ENCODE data around the gene TMEM132D.
"Not testable (repeated sequence)": the region's sequence is repeated elsewhere in the genome, so short reads cannot be mapped to it uniquely, and the experiment has no call there.

Gene TMEM132D

DNA sequence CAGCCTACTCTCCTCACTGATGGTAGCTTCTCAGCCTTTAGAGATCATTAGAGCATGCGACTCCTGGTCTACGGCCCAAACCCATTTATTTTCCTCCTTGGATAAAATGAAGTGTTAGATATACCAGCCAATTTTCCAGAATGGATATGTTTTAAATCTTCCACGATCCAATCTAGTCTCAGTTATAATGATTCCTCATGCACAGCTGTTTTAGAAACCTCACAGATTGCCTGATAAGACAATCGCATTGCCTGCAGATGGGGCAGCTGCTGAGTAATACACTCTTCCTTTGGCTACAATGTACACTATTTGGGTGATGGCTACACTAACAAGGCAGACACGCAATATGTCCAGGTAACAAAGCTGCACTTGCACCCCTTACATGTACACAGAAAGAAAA lies 823.4 kb downstream of the TMEM132D start:
- no peak for DNase-seq

DNA sequence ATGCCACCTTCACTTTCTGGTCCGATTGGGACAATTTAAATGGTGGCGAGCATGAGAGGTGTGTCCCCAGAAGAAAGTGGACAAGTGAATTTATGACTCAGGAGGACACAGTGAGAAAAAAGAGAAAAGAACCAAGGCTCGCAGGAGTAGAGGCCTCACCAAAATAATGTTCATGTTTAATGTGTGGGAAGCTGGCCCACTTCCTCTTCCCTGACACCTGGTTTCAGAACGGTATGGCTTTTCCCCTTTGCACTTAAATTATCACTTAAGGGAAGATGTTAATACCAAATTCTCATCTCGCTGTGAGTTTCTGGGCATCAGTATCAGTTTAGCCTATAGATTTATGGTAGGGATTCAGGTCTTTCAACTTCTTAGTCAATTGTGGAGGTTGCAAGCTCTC lies 824.1 kb downstream of the TMEM132D start:
- no peak for DNase-seq

DNA sequence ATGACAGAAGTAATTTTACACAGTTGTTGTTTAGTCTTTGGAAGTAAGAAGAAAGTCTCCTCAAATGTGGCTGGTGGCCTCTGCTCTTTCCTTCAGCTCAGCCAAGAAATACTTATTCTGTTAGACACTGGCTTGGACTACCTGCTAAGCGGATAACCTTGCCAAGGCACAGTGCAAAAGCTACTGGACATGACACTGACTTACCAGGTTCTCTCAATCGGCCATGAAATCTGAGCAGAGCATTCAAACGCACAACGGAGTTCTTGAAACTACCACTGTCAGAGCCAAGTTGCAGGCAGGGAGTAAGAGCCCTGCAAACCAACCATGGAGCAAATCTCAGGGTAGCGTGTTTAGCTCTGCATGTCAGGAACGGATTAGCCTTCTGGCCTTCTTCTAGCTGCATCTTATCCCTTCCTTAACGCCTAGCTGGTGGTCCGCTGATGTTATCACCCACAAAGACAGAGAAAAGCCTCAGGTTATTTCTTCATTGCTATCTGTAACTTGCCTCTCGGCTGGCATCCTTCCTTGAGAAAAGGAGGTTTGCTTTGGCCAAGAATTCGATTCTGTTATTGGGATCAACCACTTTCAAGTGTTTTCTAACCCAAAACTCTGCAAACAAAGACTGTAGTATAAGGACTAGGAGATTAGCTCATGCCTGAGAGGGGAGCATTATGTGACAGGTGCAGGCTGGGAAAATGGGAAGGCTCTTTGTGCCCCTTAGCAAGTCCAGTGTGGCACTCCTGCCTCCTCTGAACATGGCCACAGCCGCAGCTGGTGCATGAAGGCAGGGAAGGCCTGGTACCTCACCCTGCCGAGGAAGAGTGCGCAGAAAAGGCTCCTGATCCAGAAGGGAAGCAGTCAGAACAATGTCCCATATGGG lies 827.1 kb downstream of the TMEM132D start:
- DNase-seq: no peak

DNA sequence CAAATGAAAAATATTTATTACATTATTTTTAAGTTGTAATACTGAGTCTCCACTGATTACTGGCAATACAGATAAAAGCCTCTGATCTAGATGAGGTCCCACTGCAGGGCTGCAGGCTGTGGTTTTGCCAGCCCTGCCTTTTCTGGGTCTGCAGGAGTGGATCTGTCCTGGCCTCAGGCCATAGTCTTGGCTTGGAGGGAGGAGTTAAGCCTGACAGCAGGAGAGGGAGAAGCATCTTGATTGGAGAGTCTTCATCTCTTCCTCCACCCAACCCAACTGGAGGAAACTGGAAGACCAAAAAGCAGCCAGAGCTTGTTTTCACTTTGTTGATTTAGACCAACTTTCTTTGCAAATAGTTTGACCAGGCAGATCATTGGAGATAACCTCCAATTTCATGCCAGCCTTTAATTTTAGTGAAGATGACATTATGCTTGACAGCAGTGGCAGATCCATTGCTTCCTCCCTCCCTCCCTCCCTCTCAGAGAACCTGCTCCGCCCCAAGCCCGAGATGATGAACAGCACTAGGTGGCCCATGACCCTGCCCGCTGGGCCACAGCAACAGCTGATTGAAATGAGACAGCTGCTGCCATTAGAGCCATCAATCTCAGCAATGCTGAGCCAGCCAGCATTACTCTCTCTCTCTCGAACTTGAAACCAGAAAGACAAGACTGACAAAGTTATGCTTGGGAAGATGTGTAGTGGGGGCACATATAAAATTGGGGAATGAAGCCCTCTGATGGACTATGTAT lies 828.2 kb downstream of the TMEM132D start:
- peak; percentile 58 for DNase-seq

DNA sequence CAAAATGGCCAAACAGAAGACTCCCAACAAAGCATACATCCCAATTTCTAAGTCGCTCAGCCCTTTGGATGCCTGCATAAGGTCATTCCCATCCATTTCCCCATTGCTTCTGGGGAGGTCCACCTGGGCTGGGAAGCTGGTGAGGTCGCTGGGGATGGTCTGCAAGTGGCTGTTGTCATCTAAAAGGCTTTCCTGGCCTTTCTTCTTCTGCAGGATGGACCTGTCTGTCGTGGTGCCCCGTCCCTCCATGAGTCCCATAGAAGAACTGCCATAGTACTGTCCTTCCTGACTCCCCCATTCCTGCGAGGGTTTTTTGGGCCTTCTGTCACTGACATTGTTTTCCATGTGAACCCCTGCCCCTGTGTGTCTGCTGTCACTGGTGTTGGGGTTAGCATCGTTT lies 829.4 kb downstream of the TMEM132D start:
- no peak for DNase-seq

DNA sequence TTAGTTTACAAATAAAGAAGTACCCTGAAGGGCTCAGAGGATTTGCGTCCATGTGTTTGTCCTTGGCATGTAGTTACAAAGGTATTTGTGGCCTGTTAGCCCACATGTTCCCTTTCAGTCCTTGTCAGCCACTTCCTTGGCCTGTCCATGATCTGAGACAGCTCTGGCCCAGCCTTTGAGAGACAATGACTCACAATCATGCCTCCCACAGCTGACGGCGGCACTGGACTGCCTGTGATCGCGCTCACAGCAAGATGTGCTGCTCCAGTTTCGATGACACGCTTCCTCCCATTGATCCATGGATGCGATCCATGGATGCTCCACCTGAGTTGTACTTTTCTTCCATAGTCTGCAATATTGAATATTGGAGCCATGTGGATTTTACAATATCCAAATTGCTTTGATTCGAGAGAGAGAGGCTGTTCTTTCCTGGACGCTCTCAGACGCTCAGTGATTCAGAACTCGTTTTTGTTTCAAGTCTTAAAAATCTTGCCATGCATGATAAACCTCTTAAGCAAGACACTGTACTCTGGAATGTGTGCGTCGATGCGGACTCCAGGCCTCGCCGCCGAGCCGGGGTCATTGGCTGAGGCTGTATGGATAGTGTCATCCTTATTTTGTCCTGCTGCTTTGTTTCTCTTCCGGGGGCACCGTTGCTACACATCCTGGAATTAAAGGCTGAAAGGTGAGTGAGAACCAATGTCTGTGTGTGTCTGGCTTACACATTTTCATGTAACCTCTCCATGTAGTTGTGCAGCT lies 830.5 kb downstream of the TMEM132D start:
- DNase-seq: no peak

DNA sequence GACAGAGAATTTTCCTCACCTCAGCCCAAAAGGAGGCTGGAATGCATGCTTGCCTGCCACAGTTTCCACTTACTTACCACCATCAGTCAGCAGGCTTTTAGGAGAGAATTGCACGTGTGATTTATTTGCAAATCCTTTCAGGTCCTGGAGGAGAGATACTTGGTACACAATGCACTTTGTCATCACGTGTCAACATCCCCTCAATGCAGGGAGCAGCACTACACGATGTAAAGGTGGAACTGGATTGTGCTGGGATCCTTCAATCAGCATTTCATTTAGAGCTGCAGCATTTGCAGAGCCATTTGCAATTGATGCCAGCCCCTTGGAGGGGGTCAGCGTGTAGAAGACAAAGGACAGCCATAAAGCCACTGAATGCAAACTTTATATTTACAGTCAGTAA lies 832.5 kb downstream of the TMEM132D start:
- no peak for DNase-seq

DNA sequence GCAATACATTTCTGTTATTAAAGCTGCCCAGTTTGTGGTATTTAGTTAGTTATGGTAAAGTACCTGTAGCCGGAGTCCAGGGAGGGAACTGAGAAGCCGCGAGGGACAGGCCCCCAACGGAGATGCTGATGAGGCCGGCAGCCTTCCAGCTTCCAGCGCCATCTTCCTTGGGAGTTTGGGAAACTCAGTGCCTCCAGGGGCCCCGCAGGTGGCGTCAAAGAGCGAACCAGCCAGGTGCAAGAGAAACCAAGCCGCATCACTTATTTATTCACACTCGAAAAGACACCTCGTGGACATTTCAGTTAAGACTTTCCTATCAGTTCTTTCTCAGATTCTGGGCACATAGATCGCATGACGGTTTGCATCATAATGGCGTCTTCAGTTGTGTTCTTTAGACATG lies 833.9 kb downstream of the TMEM132D start:
- peak; percentile 33 for DNase-seq

DNA sequence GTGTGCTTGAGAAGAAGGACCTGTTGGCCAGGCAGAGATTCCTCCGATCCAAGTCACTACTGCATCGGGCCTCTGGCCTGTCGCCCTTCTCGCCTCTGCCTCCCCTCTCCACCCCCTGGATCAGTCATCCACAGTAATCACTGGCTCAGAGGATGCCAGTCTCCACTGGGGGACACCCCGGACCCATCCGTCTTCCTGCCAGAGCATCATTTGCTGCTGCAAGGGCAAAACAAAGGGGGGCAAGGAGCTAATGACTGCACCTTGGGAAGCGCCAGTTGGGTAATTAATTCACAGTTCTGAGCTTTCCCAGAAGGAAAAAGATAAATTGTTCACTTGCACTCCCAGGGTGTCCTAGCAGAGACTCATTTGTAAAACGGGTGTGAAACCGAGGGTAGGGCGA lies 835.1 kb downstream of the TMEM132D start:
- no peak for DNase-seq

DNA sequence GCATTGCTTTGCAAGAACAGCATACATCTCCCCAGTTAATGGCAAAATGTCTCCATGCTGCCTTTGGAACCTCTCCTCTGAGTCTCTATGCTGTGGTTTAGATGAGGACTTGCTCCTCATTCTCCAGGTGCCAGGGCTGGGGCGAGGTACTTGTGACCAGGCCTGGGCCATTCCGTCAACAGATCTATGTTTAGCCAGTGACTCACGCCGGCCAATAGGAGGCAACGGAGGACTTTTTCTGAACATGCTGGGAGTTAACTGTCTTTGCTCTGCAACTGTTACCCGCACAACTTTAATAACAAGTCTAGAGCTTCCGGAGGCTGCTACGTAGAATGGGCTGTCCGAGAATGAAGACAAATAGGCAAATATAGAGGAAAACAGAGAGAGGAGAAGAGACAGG lies 836.3 kb downstream of the TMEM132D start:
- peak; percentile 35 for DNase-seq

DNA sequence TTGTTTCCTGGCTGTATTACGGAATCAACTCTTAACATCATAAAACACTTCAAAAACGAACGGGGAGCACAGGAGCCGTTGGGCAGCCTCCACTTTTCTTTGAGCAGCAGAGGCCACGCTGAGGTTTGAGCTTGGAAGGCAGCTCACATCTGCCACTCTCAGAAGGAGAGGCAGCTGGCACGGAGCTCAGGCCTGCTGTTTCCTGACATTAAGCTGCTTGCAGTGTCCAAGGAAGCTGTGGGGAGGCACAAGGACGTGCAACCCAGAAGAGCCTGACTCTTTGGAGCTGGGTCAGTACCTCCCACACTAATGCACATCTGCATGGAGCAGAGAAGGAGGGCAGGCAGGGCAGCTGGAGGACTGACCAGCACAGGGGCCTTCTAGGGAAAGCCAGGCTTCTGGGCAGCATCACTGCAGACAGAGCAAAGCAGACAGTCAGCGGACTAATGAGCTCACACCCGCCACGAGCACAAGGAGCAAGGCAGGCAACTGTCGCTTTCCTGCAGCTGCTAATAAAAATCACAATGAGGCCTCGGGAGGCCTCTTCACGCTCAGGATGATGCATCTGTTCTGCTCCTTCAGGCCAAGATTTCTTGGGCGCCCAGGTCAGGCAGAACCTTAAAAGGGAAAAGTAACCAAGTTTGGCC lies 839.5 kb downstream of the TMEM132D start:
- peak; percentile 11 for DNase-seq

DNA sequence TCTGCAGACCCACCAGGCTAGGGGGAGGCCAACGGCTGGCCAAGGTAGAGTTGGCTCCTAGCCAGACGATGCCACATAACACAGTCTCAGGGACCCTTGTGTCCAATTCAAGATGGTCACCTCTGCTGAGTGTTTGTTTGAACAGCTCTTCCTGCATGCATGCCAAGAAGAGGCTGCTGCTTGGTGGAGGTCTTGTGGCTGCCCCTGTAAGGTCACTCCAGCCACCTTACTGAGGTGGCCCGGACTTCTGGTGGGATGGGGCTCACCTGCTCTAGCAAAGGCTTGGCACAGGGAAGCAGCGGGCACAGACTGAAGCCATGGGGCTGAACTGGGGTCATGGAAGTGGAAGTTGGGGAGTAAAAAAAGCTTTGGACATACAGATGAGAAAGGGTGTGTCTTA lies 840.2 kb downstream of the TMEM132D start:
- no peak for DNase-seq

DNA sequence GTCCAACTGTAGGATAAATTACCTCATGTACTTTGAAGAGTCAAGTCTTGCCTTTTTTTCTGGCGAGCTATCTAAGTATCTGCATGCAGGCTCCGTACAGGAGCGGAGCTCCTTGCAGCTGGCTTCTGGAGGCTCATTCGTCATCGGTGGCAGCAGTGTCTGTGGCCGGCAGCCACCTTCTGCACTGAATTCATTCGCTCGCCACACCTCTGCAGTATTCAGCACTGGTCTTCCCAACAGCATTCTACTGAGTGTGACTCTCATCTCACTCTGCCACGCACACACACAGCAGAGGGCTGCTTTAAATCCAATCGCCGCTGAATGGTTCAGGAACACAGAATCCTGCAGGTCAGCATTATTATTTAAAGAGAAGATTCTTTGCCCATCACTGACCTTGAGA lies 850.6 kb downstream of the TMEM132D start:
- DNase-seq: no peak

DNA sequence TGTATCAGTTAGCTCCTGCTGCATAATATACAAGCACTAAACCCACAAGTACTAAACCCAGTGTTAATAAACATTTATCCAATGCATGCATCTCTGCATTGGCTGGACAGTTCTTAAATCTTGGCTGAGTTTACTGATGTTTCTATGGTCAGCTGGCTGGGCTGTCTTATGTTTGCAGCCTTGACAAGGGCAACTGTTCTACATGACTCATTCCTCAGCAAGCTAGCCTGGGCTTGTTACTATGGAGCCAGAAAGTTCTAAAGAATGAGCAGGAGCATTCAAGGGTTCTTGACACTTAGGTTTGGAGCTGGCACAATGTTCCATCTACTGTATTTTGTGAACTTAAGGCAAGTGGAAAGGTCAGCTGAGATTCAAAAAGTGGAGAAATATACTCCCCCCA lies 851.5 kb downstream of the TMEM132D start:
- no peak for DNase-seq

DNA sequence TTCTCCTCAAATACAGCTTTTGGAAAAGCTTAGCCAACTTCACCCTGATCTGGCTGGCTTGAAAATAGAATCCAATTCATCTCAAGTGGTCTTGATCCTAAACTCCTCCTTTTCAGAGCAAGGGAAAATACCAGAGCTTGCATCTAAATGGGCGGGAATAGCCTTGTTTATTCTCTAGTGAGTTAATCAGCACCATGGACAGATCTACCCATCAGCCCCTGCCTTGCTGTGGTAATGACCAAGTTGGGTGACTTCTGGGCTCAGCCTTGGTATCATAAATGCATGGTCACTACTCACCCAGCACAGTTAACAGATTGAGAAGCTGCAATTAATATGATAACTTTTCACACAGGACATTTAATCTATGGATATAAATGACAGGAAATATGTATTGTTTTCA lies 853.9 kb downstream of the TMEM132D start:
- no peak for DNase-seq

DNA sequence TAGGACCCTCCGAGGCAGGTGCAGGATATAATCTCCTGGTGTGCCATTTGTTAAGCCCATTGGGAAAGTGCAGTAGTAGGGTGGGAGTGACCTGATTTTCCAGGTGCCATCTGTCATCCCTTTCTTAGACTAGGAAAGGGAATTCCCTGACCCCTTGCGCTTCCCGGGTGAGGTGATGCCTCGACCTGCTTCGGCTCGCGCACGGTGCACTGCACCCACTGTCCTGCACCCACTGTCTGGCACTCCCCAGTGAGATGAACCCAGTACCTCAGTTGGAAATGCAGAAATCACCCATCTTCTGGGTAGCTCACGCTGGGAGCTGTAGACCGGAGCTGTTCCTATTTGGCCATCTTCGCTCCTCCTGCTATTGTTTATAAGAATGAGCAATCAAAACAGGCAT lies 860.5 kb downstream of the TMEM132D start:
- DNase-seq: not testable (repeated sequence)

DNA sequence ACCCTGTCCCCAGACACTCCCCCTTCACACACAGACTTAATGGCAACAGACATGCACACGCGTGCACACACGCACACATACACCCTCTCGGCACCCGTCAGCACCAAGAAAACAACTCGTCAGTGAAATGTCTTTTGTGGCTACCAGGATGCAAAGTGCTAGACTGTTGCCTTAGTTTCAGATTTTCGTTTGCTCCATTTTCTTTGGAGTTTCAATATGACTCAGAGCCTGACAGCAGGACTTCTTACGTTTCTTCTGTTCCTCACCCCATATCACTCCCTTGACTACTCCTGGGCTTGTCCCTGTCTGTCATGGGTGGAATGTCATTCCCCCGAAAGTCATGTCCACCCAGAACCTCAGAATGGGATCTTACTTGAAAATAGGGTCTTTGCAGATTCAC lies 867.7 kb downstream of the TMEM132D start:
- no peak for DNase-seq

DNA sequence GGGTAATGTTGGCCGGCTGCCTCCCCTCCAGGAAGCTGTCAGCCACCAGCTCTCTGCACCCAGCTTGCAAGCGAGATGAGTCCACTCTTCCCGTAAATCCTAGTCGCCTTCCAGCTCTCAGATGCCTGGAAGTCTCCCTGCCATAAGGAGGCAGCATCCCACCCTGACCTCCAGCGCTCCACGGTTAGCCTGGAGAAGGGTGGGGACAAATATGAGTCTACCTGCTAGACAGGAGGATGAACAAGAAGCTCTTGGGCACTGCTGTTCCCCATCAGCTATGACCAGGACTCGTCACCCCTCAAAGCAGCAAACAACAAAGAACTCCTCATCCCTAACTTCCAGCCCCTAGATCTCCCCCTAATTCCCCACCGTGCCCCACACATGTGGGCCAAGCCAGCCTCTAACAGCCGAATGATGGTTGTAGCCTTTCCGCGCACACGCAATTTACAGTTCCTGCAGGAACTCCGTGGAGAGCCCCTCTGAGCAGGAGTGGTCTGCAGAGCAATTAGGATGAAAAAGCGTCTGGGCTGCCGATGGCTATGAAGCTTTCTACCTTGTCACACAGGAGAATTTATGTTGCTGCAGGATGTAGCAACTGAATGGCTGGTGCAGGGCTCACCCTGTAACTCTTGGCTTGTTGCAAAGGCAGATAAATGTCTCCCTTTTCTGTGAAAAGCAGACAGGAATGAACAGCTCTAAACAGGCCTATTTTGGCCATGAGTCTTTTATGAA lies 869.1 kb downstream of the TMEM132D start:
- no peak for DNase-seq

DNA sequence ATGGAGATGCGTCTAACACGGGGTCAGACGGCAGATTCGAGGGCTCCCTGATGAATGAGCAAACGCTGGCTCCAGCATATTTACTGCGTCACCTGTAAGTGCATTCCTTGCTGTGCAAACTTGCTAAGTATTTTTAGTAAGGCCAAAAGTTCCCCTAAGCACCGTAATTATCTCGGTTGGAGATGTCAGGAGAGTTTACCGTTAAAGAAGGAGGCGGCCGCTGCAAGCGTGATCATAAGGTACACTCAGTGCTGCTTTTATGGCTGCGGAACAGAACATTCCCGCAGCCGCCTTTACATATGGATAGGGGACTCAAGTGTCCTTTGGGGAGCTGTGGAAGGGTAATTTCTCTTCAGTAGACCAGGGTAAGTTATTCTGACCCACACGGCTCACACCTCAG lies 875.0 kb downstream of the TMEM132D start:
- peak; percentile 46 for DNase-seq

DNA sequence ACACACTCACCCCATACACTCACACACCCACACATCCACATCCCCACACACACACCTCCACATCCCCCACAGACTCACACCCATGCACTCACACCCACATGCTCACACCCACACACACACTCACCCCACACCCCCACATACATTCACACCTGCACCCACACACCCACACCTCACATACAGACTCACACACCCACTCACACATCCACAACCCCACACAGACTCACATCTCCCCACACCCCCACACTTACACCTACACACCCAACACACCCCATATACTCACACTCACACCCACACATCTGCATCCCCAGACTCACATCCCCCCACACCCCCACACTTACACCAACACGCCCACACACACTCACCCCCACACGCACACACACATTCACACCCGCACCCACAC lies 878.8 kb downstream of the TMEM132D start:
- no peak for DNase-seq

All from NCI-H146 (cell line).